OCI-LY3 (cell line): ENCODE data around the gene SSR4.
"Not testable (repeated sequence)": the region's sequence is repeated elsewhere in the genome, so short reads cannot be mapped to it uniquely, and the experiment has no call there.

Experiments used
- H2AFZ ChIP-seq: fragments of 200-600, 300-600 bp; shearing (Covaris generic); 2 replicates; pipeline ENCODE4 v1.6.0; 2014; ENCODE audit warnings: antibody characterized with exemption, low read depth, low read length
- H3K27ac ChIP-seq: fragments of 200-600, 300-600 bp; sonication (generic); 2 replicates; pipeline ENCODE4 v1.5.1; 2014; ENCODE audit warnings: mild to moderate bottlenecking, low read length, moderate library complexity, mixed read lengths
- H3K27me3 ChIP-seq: fragments of 200-600, 300-600 bp; sonication (generic); 2 replicates; pipeline ENCODE4 v1.6.1; 2014; ENCODE audit warnings: low read depth, low read length, mixed read lengths
- H3K36me3 ChIP-seq: fragments of 200-600, 300-600 bp; sonication (generic); replicated peaks from 2 replicates; pipeline ENCODE3; 2014; ENCODE audit warnings: low read depth, low read length, mixed read lengths
- H3K4me1 ChIP-seq: fragments of 300-600, 200-600 bp; sonication (generic); 2 replicates; pipeline ENCODE4 v1.6.1; 2014; ENCODE audit warnings: low read length, mixed read lengths
- H3K4me2 ChIP-seq: fragments of 200-600, 300-600 bp; sonication (generic); 2 replicates; pipeline ENCODE4 v1.6.1; 2014; ENCODE audit warnings: low read length, mixed read lengths
- H3K4me3 ChIP-seq: fragments of 300-600, 200-600 bp; sonication (generic); 2 replicates; pipeline ENCODE4 v1.5.1; 2014; ENCODE audit warnings: antibody characterized with exemption, mild to moderate bottlenecking, low read length, moderate library complexity
- H3K79me2 ChIP-seq: fragments of 300-600, 200-600 bp; shearing (Covaris generic); 2 replicates; pipeline ENCODE4 v1.6.1; 2014; ENCODE audit warnings: mild to moderate bottlenecking, low read length, mixed read lengths
- H3K9ac ChIP-seq: fragments of 300-600, 200-600 bp; shearing (Covaris generic); 2 replicates; pipeline ENCODE4 v1.6.0; 2014; ENCODE audit warnings: mild to moderate bottlenecking, low read length, moderate library complexity
- H3K9me3 ChIP-seq: fragments of 200-600, 300-600 bp; shearing (Covaris generic); 2 replicates; pipeline ENCODE4 v1.6.1; 2014; ENCODE audit warnings: low read length, mixed read lengths; ENCODE audit not compliant: insufficient read depth
- H4K20me1 ChIP-seq: fragments of 200-600, 300-600 bp; sonication (generic); 2 replicates; pipeline ENCODE4 v1.6.1; 2016; ENCODE audit warnings: low read length, mixed read lengths; ENCODE audit not compliant: insufficient read depth
- CTCF ChIP-seq: fragments of 200-600, 300-600 bp; sonication (generic); IDR thresholded peaks from 2 replicates; pipeline ENCODE4 v1.5.1; 2014; ENCODE audit warnings: antibody characterized with exemption, low read length, low read depth
- EZH2phosphoT487 ChIP-seq: fragments of 200-600 bp; shearing (Covaris generic); IDR thresholded peaks from 2 replicates; pipeline ENCODE4 v1.6.1; 2018; ENCODE audit warnings: antibody characterized with exemption, mixed run types, low read depth

The SSR4 gene

GRCh38 chrX:153794018-153794896, at the start of gene SSR4, which contains the start of gene IDH3G:
Gene SSR4 (plus strand): TSS chrX:153794668. CDS start chrX:153794688, 20 bp downstream.
Gene IDH3G (minus strand): TSS chrX:153794375. CDS start chrX:153794326, 49 bp downstream.
- Histone ChIP-seq H4K20me1 (peaks cover 5% of the 10 kb centered on the region; the same call in 1 of the 2 replicates), H3K9me3 (no peaks in the 10 kb centered on the region), H3K4me2 (peak within 1 kb of the TSS; percentile 95), H2AFZ (no peak within 1 kb of the TSS), H3K79me2 (peaks cover 56% of the 10 kb centered on the region), H3K4me3 (peak within 1 kb of the TSS; percentile 96), H3K27ac (peak within 1 kb of the TSS; percentile 80), H3K9ac (peak within 1 kb of the TSS; percentile 99), H3K27me3 (no peaks in the 10 kb centered on the region), H3K4me1 (peaks cover 18% of the 10 kb centered on the region), H3K36me3 (peaks cover 27% of the 10 kb centered on the region)
- no peak for TF ChIP-seq EZH2phosphoT487
- no peak for TF ChIP-seq CTCF

GRCh38 chrX:153745067-153745433, 49.4 kb upstream of the SSR4 start:
- H3K36me3 ChIP-seq, H3K79me2 ChIP-seq, H3K9ac ChIP-seq, H3K4me1 ChIP-seq, H2AFZ ChIP-seq, H3K9me3 ChIP-seq, H3K4me2 ChIP-seq, H3K27me3 ChIP-seq, H3K27ac ChIP-seq, H4K20me1 ChIP-seq, H3K4me3 ChIP-seq: not testable (repeated sequence)

DNA sequence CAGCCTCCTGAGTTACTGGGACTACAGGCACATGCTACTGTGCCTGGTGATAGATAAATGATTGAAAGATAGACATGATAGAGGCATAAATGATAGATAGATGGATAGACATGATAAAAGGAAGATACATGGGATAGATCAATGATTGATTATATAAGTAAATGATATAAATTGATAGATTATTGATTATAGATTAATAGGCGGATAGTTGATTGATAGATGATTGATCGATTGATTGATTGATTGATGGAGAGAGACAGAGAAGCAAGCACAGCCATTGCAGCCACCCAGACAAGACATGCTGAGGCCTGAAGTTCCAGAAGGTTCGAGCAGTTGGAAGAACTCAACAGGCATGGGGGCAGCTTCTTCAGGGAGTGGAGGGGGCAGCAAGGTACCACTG, 48.1 kb upstream of the SSR4 start:
- peaks cover 8% of the 10 kb centered on the region for H3K27me3 ChIP-seq
- no peaks in the 10 kb centered on the region for H3K4me1 ChIP-seq
- H2AFZ ChIP-seq, result no peak overlapping the region
- no peak overlapping the region for H3K4me2 ChIP-seq
- H3K9me3 ChIP-seq, result no peaks in the 10 kb centered on the region
- no peak overlapping the region for H3K9ac ChIP-seq
- no peaks in the 10 kb centered on the region for H4K20me1 ChIP-seq
- H3K27ac ChIP-seq, result no peak overlapping the region
- H3K4me3 ChIP-seq, result no peak overlapping the region
- H3K79me2 ChIP-seq, result no peaks in the 10 kb centered on the region
- H3K36me3 ChIP-seq, result no peaks in the 10 kb centered on the region
- TF ChIP-seq CTCF, result no peak
- TF ChIP-seq EZH2phosphoT487, result no peak

GRCh38 chrX:153746991-153747390, 47.5 kb upstream of the SSR4 start:
- not testable (repeated sequence) for H4K20me1 ChIP-seq, H3K79me2 ChIP-seq

DNA sequence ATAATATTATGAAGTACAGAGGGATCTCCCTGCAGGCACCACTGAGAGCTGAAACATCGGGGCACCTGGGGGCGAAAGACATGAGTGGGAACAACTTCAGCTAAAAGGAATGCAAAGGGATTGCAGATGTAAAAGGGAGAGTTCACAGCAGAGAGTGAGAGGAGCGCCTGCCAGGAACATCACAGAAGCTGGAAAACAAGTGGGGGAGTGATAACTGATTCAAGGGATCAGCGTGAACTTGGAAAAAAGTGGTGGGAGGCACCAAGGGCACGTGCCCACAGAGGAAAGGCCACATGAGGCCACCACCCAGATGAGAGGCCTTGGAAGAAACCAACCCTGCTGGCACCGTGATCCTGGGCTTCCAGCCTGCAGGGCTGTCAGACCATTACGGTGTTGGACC, 45.5 kb upstream of the SSR4 start:
- not testable (repeated sequence) for H4K20me1 ChIP-seq, H3K27me3 ChIP-seq, H3K4me3 ChIP-seq, H3K4me2 ChIP-seq, H3K36me3 ChIP-seq, H3K79me2 ChIP-seq, H3K9ac ChIP-seq, H3K4me1 ChIP-seq, H2AFZ ChIP-seq, H3K9me3 ChIP-seq, H3K27ac ChIP-seq

More at GRCh38 chrX:153746991-153747390, 47.5 kb upstream of the SSR4 start:
- H2AFZ ChIP-seq, H3K9me3 ChIP-seq, H3K27me3 ChIP-seq, H3K9ac ChIP-seq, H3K27ac ChIP-seq, H3K4me2 ChIP-seq, H3K4me1 ChIP-seq, H3K36me3 ChIP-seq, H3K4me3 ChIP-seq: not testable (repeated sequence)
